ENCODE measurements around the gene SRGAP3.

DNA sequence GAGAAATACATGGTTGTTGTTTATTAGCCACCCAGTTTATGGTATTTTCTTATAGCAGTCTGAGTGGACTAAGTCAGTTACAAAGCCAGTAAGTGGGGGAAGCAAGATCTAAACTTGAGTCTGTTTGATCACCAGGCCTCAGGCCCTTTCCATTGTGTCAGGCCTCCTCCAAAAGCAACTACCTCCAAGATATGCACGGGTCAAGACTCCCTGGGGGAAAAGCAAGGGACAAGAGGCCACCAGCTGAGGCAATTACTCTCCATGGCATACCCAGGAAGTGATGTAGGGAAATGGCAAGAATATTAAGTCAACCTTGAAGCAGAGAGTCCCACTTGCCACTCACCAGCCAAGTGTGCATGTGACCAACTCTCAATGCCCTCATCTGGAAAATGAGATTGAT is 28.6 kb upstream of the SRGAP3 start:
- TF ChIP-seq, protein P1, sequence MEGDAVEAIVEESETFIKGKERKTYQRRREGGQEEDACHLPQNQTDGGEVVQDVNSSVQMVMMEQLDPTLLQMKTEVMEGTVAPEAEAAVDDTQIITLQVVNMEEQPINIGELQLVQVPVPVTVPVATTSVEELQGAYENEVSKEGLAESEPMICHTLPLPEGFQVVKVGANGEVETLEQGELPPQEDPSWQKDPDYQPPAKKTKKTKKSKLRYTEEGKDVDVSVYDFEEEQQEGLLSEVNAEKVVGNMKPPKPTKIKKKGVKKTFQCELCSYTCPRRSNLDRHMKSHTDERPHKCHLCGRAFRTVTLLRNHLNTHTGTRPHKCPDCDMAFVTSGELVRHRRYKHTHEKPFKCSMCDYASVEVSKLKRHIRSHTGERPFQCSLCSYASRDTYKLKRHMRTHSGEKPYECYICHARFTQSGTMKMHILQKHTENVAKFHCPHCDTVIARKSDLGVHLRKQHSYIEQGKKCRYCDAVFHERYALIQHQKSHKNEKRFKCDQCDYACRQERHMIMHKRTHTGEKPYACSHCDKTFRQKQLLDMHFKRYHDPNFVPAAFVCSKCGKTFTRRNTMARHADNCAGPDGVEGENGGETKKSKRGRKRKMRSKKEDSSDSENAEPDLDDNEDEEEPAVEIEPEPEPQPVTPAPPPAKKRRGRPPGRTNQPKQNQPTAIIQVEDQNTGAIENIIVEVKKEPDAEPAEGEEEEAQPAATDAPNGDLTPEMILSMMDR (conservative IDR thresholded peaks at IDR 0.05; ENCODE audit: low read depth, low read length): no peak
- no peak for TF ChIP-seq EZH2 (IDR thresholded peaks at IDR 0.05; ENCODE audit: borderline replicate concordance, low read depth, low read length, poor library complexity, severe bottlenecking)

Data from A673 (cell line).